PC-9 (cell line): ENCODE measurements around the gene ANKIB1. TPM values are rescaled to one million over a fixed set of nuclear protein-coding genes. Genes with fewer than 3 reads are reported as not detected.

Source experiments
- BruUV-seq: library from RNA; stranded (reverse); fragments of 400-500 nt; replicated peaks from 2 replicates; lab custom pipeline; 2021; lab: Mats Ljungman, UMichigan
- CTCF ChIA-PET: fragments of 300-600 bp; sonication (Branson Sonifier 250); formaldehyde crosslinking; loops from one replicate; lab custom pipeline; 2022; ENCODE audit warnings: antibody characterized with exemption; lab: Charles Lee
- POLR2A ChIA-PET: fragments of 300-600 bp; sonication (Branson Sonifier 250); formaldehyde crosslinking; loops from one replicate; lab custom pipeline; 2022; ENCODE audit warnings: antibody characterized with exemption; ENCODE audit not compliant: unreplicated experiment; lab: Charles Lee
- DNase-seq, 2 experiments: peaks; one replicate each; pipeline versions ENCODE4 v3.0.0 to v3.0.0-alpha.2; 2015 to 2022; ENCODE audit warnings: mixed read lengths in 1 of 2
- H2AFZ ChIP-seq: fragments of 200-600 bp; sonication (generic); 2 replicates; pipeline ENCODE4 v1.8.1; 2017; ENCODE audit warnings: antibody characterized with exemption
- H3F3A ChIP-seq: fragments of 200-600 bp; sonication (generic); 2 replicates; pipeline ENCODE4 v1.8.1; 2017; ENCODE audit warnings: antibody characterized with exemption, mild to moderate bottlenecking, low read depth; ENCODE audit not compliant: insufficient read depth
- H3K27ac ChIP-seq: fragments of 200-600 bp; sonication (generic); 2 replicates; pipeline ENCODE4 v1.6.1; 2016; ENCODE audit warnings: mixed run types
- H3K27me3 ChIP-seq: fragments of 200-600 bp; sonication (generic); 2 replicates; pipeline ENCODE4 v1.6.1; 2016; ENCODE audit warnings: low read depth, mixed run types; ENCODE audit not compliant: insufficient read depth
- H3K36me3 ChIP-seq: fragments of 200-600 bp; sonication (generic); 2 replicates; pipeline ENCODE4 v1.6.1; 2016; ENCODE audit warnings: low read depth, mixed run types
- H3K4me1 ChIP-seq: fragments of 200-600 bp; sonication (generic); replicated peaks from 2 replicates; pipeline ENCODE4 v1.6.1; 2016; ENCODE audit warnings: mixed run types; ENCODE audit not compliant: insufficient read depth
- H3K4me2 ChIP-seq: fragments of 200-600 bp; sonication (generic); 2 replicates; pipeline ENCODE4 v1.6.1; 2017; ENCODE audit warnings: mixed run types
- H3K4me3 ChIP-seq: fragments of 200-600 bp; sonication (generic); 2 replicates; pipeline ENCODE4 v1.6.1; 2016; ENCODE audit warnings: mixed run types
- H3K79me2 ChIP-seq: fragments of 200-600 bp; sonication (generic); 2 replicates; pipeline ENCODE4 v1.6.1; 2017; ENCODE audit warnings: low read depth, mixed run types
- H3K9me2 ChIP-seq: fragments of 200-600 bp; sonication (generic); 2 replicates; pipeline ENCODE4 v1.8.1; 2017; ENCODE audit warnings: mild to moderate bottlenecking; ENCODE audit not compliant: insufficient read depth
- H3K9me3 ChIP-seq: fragments of 200-600 bp; sonication (generic); 2 replicates; pipeline ENCODE4 v1.8.1; 2016; ENCODE audit warnings: low read depth; ENCODE audit not compliant: insufficient read depth
- H4K20me1 ChIP-seq: fragments of 200-600 bp; sonication (generic); 2 replicates; pipeline ENCODE4 v1.8.1; 2017; ENCODE audit not compliant: insufficient read depth
- CTCF ChIP-seq: fragments of 200-600 bp; sonication (generic); conservative IDR thresholded peaks from 2 replicates; pipeline ENCODE4 v1.6.1; 2017; ENCODE audit warnings: mixed run types, antibody characterized with exemption, mild to moderate bottlenecking, moderate library complexity
- EZH2 ChIP-seq: fragments of 200-600 bp; sonication (generic); IDR thresholded peaks from 2 replicates; pipeline ENCODE4 v1.8.0; 2017; ENCODE audit warnings: antibody characterized with exemption, low read depth
- intact Hi-C: fragments of 100-400 bp; cut with micrococcal nuclease; formaldehyde crosslinking; loops from one replicate; pipeline ENCODE4 v1.10.0; 2022; ENCODE audit not compliant: unreplicated experiment
- total RNA-seq: library from RNA; stranded (reverse); gene quantifications from 2 replicates; pipeline ENCODE4 v1.2.3, GENCODE V29; 2021

Gene ANKIB1
- total RNA-seq, 1 experiment from 2014 or later: 116 TPM

- H3K79me2 ChIP-seq: no peaks in the 10 kb centered on the region
- no peak overlapping the region for H3K4me2 ChIP-seq
- H3K27me3 ChIP-seq: no peaks in the 10 kb centered on the region
- no peaks in the 10 kb centered on the region for H3K9me3 ChIP-seq
- H4K20me1 ChIP-seq: no peaks in the 10 kb centered on the region; the same call in 1 of the 2 replicates
- H3K27ac ChIP-seq: no peak overlapping the region
- POLR2A ChIA-PET: no interaction called here
- no peaks in the 10 kb centered on the region for H3F3A ChIP-seq
- DNase-seq: no peak
- H2AFZ ChIP-seq: no peak overlapping the region
- no TSS peak for BruUV-seq
- peaks cover 9% of the 10 kb centered on the region; the same call in 1 of the 2 replicates for H3K36me3 ChIP-seq
- no peak overlapping the region for H3K4me3 ChIP-seq
- H3K9me2 ChIP-seq: no peaks in the 10 kb centered on the region
- no peaks in the 10 kb centered on the region for H3K4me1 ChIP-seq
- CTCF ChIA-PET: no interaction called here
- intact Hi-C loops: no loop called here
- TF ChIP-seq EZH2: no peak
- TF ChIP-seq CTCF: no peak
These were observed 129.2 kb downstream of the ANKIB1 start for GRCh38 chr7:92375013-92375412.

GRCh38 chr7:92391071-92391470 is 145.3 kb downstream of the ANKIB1 start:
- ChIA-PET CTCF (interaction anchor here (0.6 kb wide), 1 partner anchor 201 kb away, joined by 4 read pairs; no protein-coding TSS in a partner anchor), POLR2A (no interaction called here)
- Histone ChIP-seq H3K4me1 (no peaks in the 10 kb centered on the region), H3K4me3 (no peak overlapping the region), H3F3A (0 out of 2 replicates have a peak, but pooled peaks cover 7% of the 10 kb centered on the region), H3K9me2 (no peaks in the 10 kb centered on the region), H3K9me3 (no peaks in the 10 kb centered on the region), H3K27ac (no peak overlapping the region), H3K79me2 (no peaks in the 10 kb centered on the region), H3K36me3 (peaks cover 17% of the 10 kb centered on the region; the same call in 1 of the 2 replicates), H2AFZ (no peak overlapping the region), H3K27me3 (no peaks in the 10 kb centered on the region), H3K4me2 (no peak overlapping the region), H4K20me1 (no peaks in the 10 kb centered on the region)
- intact Hi-C loops: no loop called here
- no peak for DNase-seq
- BruUV-seq: no TSS peak
- TF ChIP-seq EZH2 (no peak), CTCF (no peak)

GRCh38 chr7:92397542-92397941 is 151.8 kb downstream of the ANKIB1 start:
- no peak for DNase-seq
- Histone ChIP-seq H3K36me3 (peaks cover 17% of the 10 kb centered on the region; the same call in 1 of the 2 replicates), H3K4me1 (no peaks in the 10 kb centered on the region), H3K9me3 (no peaks in the 10 kb centered on the region), H2AFZ (no peak overlapping the region), H3K27me3 (no peaks in the 10 kb centered on the region), H3K79me2 (no peaks in the 10 kb centered on the region), H3K9me2 (no peaks in the 10 kb centered on the region), H4K20me1 (no peaks in the 10 kb centered on the region), H3K4me2 (no peak overlapping the region), H3K27ac (no peak overlapping the region), H3K4me3 (no peak overlapping the region), H3F3A (0 out of 2 replicates have a peak, but pooled peaks cover 2% of the 10 kb centered on the region)
- intact Hi-C loops: no loop called here
- TF ChIP-seq CTCF: no peak
- CTCF ChIA-PET: no interaction called here
- BruUV-seq: no TSS peak
- POLR2A ChIA-PET: no interaction called here
